Endothelial cell of umbilical vein (primary cell): ENCODE data around the gene ZNF462. TPM values are rescaled to one million over a fixed set of nuclear protein-coding genes. Genes with fewer than 3 reads are reported as not detected.

Experiments used
- BruUV-seq: library from RNA; stranded (reverse); fragments of 400-500 nt; replicated peaks from 2 replicates; lab custom pipeline; 2021; lab: Mats Ljungman, UMichigan
- CTCF ChIA-PET: fragments of 300-600, 350-600 bp; sonication (Branson Sonifier 250); formaldehyde crosslinking; loops from one replicate; lab custom pipeline; 2021; ENCODE audit warnings: antibody characterized with exemption, inconsistent platforms; lab: Charles Lee
- POLR2A ChIA-PET: fragments of 300-600, 350-600 bp; sonication (Branson Sonifier 250); formaldehyde crosslinking; loops from one replicate; lab custom pipeline; 2021; ENCODE audit warnings: antibody characterized with exemption, inconsistent platforms; lab: Charles Lee
- DNase-seq: peaks from one replicate; pipeline ENCODE4 v3.0.0-alpha.2; 2011; ENCODE audit warnings: low read depth, low spot score
- FAIRE-seq: peaks from 2 replicates; lab custom pipeline; 2011; peaks lifted over from hg19 to GRCh38; lab: Jason Lieb, UNC
- H2AFZ ChIP-seq: 2 replicates; pipeline ENCODE4 v1.6.0; 2012; ENCODE audit warnings: low read depth, low read length, control low read depth, inconsistent platforms
- H3K27ac ChIP-seq: 2 replicates; pipeline ENCODE4 v1.5.1; 2011; ENCODE audit warnings: low read depth, mild to moderate bottlenecking, control low read depth, low read length, moderate library complexity; ENCODE audit not compliant: insufficient read depth
- H3K27me3 ChIP-seq, 2 experiments: 2 replicates each; pipeline versions ENCODE4 v1.6.0 to v1.6.1; 2011; ENCODE audit warnings: low read length in 2 of 2, mixed read lengths in 1 of 2; ENCODE audit not compliant: control insufficient read depth in 2 of 2, insufficient read depth in 2 of 2
- H3K36me3 ChIP-seq, 2 experiments: 2 replicates in 1 of 2; 3 replicates in 1 of 2; pipeline ENCODE4 v1.5.1; 2011; ENCODE audit warnings: low read length in 2 of 2, mild to moderate bottlenecking in 1 of 2, moderate library complexity in 1 of 2; ENCODE audit not compliant: control insufficient read depth in 2 of 2, insufficient read depth in 2 of 2; ENCODE audit errors: extremely low read depth in 1 of 2
- H3K4me1 ChIP-seq: 3 replicates; pipeline ENCODE4 v1.5.1; 2011; ENCODE audit warnings: mild to moderate bottlenecking, low read length; ENCODE audit not compliant: control insufficient read depth, insufficient read depth; ENCODE audit errors: extremely low read depth
- H3K4me2 ChIP-seq: 2 replicates; pipeline ENCODE4 v1.6.1; 2011; ENCODE audit warnings: low read length, control low read depth, mixed read lengths; ENCODE audit not compliant: insufficient read depth
- H3K4me3 ChIP-seq, 3 experiments: fragments of 200-600 bp in 1 of 3; sonication (generic), shearing (Covaris generic) in 1 of 3; replicated peaks in 1 of 3; 2 replicates each; pipeline ENCODE4 v1.5.1; 2011 to 2016; ENCODE audit warnings: control low read depth in 3 of 3, low read length in 3 of 3, mild to moderate bottlenecking in 2 of 3, inconsistent platforms in 1 of 3, low read depth in 1 of 3, moderate library complexity in 1 of 3; ENCODE audit not compliant: insufficient read depth in 1 of 3
- H3K79me2 ChIP-seq: 2 replicates; pipeline ENCODE4 v1.6.0; 2012; ENCODE audit warnings: low read length, inconsistent platforms; ENCODE audit not compliant: control insufficient read depth, insufficient read depth
- H3K9ac ChIP-seq: replicated peaks from 2 replicates; pipeline ENCODE3; 2011; ENCODE audit warnings: low read length, control low read depth; ENCODE audit not compliant: insufficient read depth; ENCODE audit errors: extremely low read depth
- H3K9me1 ChIP-seq: replicated peaks from 3 replicates; pipeline ENCODE4 v1.6.0; 2011; ENCODE audit warnings: mild to moderate bottlenecking, low read length; ENCODE audit not compliant: control insufficient read depth, insufficient read depth; ENCODE audit errors: extremely low read depth
- H3K9me3 ChIP-seq: replicated peaks from 2 replicates; pipeline ENCODE4 v1.5.1; 2012; ENCODE audit warnings: low read length, inconsistent platforms; ENCODE audit not compliant: control insufficient read depth, insufficient read depth
- H4K20me1 ChIP-seq: replicated peaks from 2 replicates; pipeline ENCODE3; 2011; ENCODE audit warnings: mild to moderate bottlenecking, low read length; ENCODE audit not compliant: control insufficient read depth, insufficient read depth; ENCODE audit errors: extremely low read depth
- EZH2 ChIP-seq: IDR thresholded peaks from 2 replicates; pipeline ENCODE4 v1.6.1; 2012; ENCODE audit warnings: borderline replicate concordance, low read depth, mild to moderate bottlenecking, moderate library complexity, low read length, inconsistent platforms; ENCODE audit not compliant: severe bottlenecking
- FOS ChIP-seq: IDR thresholded peaks from 2 replicates; pipeline ENCODE4 v1.6.1; 2011; ENCODE audit warnings: mild to moderate bottlenecking, low read length, moderate library complexity, borderline replicate concordance; ENCODE audit not compliant: insufficient read depth
- GATA2 ChIP-seq: IDR thresholded peaks from 2 replicates; pipeline ENCODE4 v1.7.0; 2011; ENCODE audit warnings: low read depth, mild to moderate bottlenecking, moderate library complexity, mixed read lengths, low read length; ENCODE audit not compliant: insufficient read length, insufficient read depth
- JUN ChIP-seq: IDR thresholded peaks from 2 replicates; pipeline ENCODE4 v1.6.1; 2011; ENCODE audit warnings: borderline replicate concordance, low read depth; ENCODE audit not compliant: insufficient read length, insufficient read depth
- MYC ChIP-seq: IDR thresholded peaks from one replicate; pipeline ENCODE4 v1.6.1; 2011; ENCODE audit warnings: mild to moderate bottlenecking, low read depth, low read length
- POLR2A ChIP-seq: IDR thresholded peaks from 2 replicates; pipeline ENCODE4 v1.6.1; 2012; ENCODE audit warnings: low read depth, mild to moderate bottlenecking, control low read depth, low read length
- POLR2AphosphoS5 ChIP-seq: IDR thresholded peaks from 2 replicates; pipeline ENCODE4 v1.6.1; 2012; ENCODE audit warnings: low read depth, mild to moderate bottlenecking, control low read depth, low read length, moderate library complexity; ENCODE audit not compliant: insufficient read depth
- dilution Hi-C: fragments of 300-500 bp; cut with MboI; formaldehyde crosslinking; loops from one replicate; pipeline ENCODE4 v1.15.0; 2019; ENCODE audit warnings: low sequenced_read_pairs; ENCODE audit not compliant: extremely low pct_ligation_motif_present
- intact Hi-C: fragments of 100-400 bp; cut with micrococcal nuclease; formaldehyde crosslinking; loops from one replicate; pipeline ENCODE4 v1.10.0; 2022
- polyA plus RNA-seq, 4 experiments: library from polyadenylated mRNA; depleted of rRNA in 3 of 4; stranded (reverse) in 3 of 4; unstranded in 1 of 4; fragments of >200 nt; gene quantifications; 2 replicates each; pipeline versions ENCODE4 v1.2.1 to v1.2.3, GENCODE V29; 2011 to 2012; ENCODE audit warnings: missing spikeins in 1 of 4
- total RNA-seq: library from RNA; stranded (reverse); gene quantifications from 2 replicates; pipeline ENCODE4 v1.2.3, GENCODE V29; 2021
- TF ChIP-seq, protein P1 (sequence below), 2 donors: IDR thresholded peaks; 1 replicate in 1 of 2; 2 replicates in 1 of 2; pipeline ENCODE4 v1.5.1; 2011; ENCODE audit warnings: low read length in 2 of 2, mild to moderate bottlenecking in 2 of 2, moderate library complexity in 2 of 2, control low read depth in 1 of 2, inconsistent platforms in 1 of 2, low read depth in 1 of 2; ENCODE audit not compliant: insufficient read depth in 1 of 2; ENCODE audit errors: extremely low read depth in 1 of 2
- TF ChIP-seq, protein P2 (sequence below): IDR thresholded peaks from 2 replicates; pipeline ENCODE4 v1.6.1; 2011; ENCODE audit not compliant: insufficient read depth, insufficient read length

Gene ZNF462
- total and polyA plus RNA-seq, 2 donors (not counting 3 experiments of a cell fraction or from before 2014, with no cell fraction given): 6.2 to 24.7 TPM

DNA sequence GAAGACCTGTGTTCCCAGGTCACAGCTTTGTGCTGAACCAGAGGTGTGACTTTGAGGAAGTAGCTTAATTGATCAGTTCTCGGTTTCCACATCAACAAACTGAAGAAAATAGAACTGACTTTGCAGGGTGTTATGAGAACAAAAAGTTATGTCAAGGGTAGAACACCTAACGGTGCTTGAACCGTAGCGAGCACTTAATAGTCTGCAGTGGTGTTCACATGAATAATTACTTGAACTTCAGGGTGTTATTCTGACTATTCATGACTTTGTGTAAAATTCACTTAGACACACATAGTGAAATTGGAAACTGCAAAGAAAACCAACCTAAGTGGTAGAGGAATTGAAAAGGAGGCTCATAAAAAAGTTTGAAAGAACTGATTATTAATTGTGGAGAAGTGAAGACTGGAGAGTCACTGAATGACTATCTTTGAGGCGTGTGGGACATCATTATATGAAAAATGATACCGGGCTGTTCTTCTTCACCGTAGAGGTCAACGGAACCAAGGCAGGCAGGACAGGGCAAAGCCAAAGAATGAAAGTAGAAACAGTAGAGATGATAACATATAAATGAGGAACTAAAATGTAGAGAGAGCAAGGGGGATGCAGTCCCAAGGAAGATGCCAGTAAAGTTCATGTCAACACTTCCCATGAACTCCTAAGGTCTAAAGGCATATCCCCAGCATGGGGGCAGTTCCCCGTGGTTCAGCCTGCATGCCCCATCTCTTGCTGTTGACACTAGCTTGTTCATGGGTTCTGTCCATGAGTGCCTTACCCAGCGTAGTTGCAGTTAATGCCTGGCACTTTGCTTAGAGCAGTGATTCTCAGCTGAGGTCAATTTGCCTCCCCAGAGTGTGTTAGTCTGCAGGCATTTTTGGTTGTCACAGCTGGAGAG, 118.7 kb downstream of the ZNF462 start:
- Histone ChIP-seq H3K27ac (no peak overlapping the region), H3K9me3 (no peaks in the 10 kb centered on the region), H3K79me2 (no peaks in the 10 kb centered on the region), H3K36me3 (peaks cover 0 to 16% of the 10 kb centered on the region in 2 experiments), H3K27me3 (no peaks in the 10 kb centered on the region), H3K4me2 (no peak overlapping the region), H3K4me3 (no peak overlapping the region), H3K4me1 (no peaks in the 10 kb centered on the region), H3K9ac (no peak overlapping the region), H4K20me1 (no peaks in the 10 kb centered on the region), H3K9me1 (no peaks in the 10 kb centered on the region), H2AFZ (no peak overlapping the region)
- no TSS peak for BruUV-seq
- dilution Hi-C loops: no loop called here
- ChIA-PET POLR2A (no interaction called here), CTCF (no interaction called here)
- intact Hi-C loops: no loop called here
- TF ChIP-seq JUN (no peak), GATA2 (no peak)
- FAIRE-seq (no peak), DNase-seq (no peak)

DNA sequence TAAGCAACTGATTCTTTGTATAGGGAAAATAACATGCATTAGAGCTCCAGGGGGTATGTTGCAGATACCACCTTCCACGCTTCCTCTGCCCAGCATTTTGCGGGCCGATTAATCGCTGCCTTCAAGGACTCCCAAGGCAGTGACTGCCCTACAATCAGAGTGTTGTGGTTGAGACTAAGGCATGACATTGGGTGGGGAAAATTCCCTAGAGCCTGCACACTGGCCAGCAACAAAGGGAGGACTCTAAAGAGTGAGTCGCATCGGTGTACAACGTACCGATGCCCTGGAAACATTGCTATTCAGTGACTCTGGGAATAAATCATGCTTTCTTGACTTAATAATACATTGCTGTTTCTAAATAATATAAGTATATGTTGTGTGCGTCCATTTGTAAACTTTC, 119.7 kb downstream of the ZNF462 start:
- H3K9me1 ChIP-seq: no peaks in the 10 kb centered on the region
- dilution Hi-C loops: no loop called here
- H3K27me3 ChIP-seq: no peaks in the 10 kb centered on the region
- no peaks in the 10 kb centered on the region for H3K79me2 ChIP-seq
- DNase-seq: no peak
- H4K20me1 ChIP-seq: no peaks in the 10 kb centered on the region
- no peak overlapping the region for H3K27ac ChIP-seq
- no peaks in the 10 kb centered on the region for H3K4me1 ChIP-seq
- H3K9ac ChIP-seq: no peak overlapping the region
- TF ChIP-seq, protein P1, sequence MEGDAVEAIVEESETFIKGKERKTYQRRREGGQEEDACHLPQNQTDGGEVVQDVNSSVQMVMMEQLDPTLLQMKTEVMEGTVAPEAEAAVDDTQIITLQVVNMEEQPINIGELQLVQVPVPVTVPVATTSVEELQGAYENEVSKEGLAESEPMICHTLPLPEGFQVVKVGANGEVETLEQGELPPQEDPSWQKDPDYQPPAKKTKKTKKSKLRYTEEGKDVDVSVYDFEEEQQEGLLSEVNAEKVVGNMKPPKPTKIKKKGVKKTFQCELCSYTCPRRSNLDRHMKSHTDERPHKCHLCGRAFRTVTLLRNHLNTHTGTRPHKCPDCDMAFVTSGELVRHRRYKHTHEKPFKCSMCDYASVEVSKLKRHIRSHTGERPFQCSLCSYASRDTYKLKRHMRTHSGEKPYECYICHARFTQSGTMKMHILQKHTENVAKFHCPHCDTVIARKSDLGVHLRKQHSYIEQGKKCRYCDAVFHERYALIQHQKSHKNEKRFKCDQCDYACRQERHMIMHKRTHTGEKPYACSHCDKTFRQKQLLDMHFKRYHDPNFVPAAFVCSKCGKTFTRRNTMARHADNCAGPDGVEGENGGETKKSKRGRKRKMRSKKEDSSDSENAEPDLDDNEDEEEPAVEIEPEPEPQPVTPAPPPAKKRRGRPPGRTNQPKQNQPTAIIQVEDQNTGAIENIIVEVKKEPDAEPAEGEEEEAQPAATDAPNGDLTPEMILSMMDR (IDR thresholded peaks at IDR 0.05; ENCODE audit: extremely low read depth in 1 of 2, insufficient read depth in 1 of 2, low read depth in 1 of 2, low read length in 2 of 2): no peak
- no peak for TF ChIP-seq JUN
- TF ChIP-seq, protein P2, sequence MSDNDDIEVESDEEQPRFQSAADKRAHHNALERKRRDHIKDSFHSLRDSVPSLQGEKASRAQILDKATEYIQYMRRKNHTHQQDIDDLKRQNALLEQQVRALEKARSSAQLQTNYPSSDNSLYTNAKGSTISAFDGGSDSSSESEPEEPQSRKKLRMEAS: no peak
- no peak for TF ChIP-seq POLR2A
- TF ChIP-seq MYC: no peak
- TF ChIP-seq FOS: no peak
- no peak for TF ChIP-seq EZH2
- TF ChIP-seq POLR2AphosphoS5: no peak
- TF ChIP-seq GATA2: no peak
- intact Hi-C loops: no loop called here
- POLR2A ChIA-PET: no interaction called here
- H3K4me2 ChIP-seq: no peak overlapping the region
- no peak overlapping the region for H2AFZ ChIP-seq
- FAIRE-seq: no peak
- peaks cover 0 to 13% of the 10 kb centered on the region in 2 experiments for H3K36me3 ChIP-seq
- CTCF ChIA-PET: no interaction called here
- H3K9me3 ChIP-seq: no peaks in the 10 kb centered on the region
- BruUV-seq: no TSS peak
- H3K4me3 ChIP-seq: no peak overlapping the region
